ENCODE measurements around the gene OTOP2.
"Not testable (repeated sequence)": the region's sequence is repeated elsewhere in the genome, so short reads cannot be mapped to it uniquely, and the experiment has no call there.

OTOP2 gene

DNA sequence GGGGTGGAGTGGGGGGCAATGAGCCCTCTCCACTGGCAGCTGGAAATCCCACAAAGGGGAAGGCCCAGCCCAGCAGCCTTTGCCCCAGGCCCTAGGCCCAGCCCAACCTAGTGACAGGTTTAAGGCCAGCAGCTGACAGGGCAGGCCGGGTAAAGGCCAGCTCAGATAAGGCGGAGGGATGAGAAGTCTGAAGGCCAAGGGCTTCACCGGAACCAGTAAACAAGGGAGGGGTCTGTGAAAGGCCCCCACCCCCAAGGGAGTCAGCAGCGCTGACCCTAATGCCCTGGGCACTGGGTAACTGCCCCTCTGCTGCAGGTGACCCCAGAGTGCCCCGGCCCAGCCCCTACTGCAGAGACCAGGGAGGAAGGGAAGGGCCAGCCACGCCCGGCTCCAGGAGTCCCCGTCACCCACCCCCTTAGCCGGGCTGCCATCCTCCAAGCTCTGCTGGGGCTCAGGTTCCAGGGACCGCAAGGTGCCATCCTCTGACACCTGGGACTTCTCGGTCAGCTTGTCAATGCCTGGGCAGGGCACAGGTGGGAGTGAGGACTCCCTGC is 29.1 kb downstream of the OTOP2 start:
- DNase-seq: no peak

DNA sequence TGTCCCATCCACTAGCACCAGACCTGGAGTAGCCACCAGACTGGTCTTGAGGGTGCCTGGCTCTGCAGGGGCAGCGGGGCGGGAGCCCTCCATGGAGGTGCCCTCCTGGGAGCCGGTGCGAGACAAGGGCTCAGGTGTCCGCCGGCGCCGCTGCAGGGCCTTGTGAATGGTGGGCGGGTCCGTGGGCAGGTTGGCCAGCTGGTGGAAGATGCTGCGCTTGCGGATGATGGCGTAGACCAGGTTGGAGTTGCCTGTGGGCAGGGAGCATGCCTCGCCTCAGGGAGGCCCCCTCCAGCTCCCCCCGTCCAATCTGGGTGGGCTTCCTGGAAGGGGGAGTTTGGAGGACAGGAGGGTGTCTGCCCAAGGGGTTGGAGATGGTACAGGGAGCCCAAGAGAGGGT is 30.0 kb downstream of the OTOP2 start:
- DNase-seq: no peak

DNA sequence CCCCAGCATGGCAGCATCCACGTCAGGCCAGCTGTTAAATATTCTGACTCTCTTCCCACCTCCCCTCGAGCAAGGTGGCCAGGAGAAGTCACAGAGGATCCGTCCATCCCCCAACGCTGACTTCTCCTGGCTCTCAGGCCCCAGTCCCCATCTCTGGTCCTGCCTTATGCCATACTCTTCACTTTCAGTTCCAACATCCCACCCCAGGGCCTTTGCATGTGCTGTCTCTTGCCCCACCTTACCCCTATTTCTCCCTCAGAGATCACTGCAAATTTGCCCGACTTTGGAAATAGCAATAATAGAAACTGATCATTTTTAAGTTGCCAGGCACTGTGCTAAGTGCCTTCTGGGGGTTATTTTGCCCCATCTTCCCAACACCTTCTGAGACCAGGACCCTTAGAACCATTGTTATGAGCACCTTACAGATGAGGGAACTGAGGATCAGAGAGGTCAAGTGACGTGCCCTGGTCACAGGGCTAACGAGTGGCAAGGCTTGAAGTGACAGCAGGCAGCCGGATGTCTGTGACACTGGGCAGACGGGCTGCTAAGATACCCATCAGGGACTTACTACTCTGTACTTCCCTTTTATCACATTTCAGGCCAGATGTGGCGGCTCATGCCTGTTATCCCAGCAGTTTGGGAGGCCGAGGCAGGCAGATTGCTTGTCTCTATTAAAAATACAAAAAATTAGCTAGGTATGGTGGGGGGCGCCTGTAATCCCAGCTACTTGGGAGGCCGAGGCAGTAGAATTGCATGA is 30.8 kb downstream of the OTOP2 start:
- no peak for DNase-seq

DNA sequence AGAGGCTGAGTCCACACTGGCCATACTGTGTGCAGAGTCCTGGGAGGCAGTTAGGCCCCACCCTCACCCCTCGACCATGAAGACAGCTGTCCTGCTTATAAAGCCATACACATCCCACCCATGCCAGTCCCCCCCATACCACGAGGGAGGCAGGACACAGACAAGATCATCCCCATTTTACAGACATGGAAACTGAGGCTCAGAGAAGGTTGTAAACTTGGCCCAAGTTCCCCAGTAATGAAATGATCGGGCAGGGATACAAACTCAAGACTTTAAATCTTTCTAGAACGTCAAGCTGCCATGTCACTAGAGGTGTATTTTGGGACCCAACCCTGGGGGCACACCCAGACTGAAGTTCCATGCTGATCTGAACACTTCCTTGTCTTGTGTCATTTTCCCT is 32.0 kb downstream of the OTOP2 start:
- no peak for DNase-seq

DNA sequence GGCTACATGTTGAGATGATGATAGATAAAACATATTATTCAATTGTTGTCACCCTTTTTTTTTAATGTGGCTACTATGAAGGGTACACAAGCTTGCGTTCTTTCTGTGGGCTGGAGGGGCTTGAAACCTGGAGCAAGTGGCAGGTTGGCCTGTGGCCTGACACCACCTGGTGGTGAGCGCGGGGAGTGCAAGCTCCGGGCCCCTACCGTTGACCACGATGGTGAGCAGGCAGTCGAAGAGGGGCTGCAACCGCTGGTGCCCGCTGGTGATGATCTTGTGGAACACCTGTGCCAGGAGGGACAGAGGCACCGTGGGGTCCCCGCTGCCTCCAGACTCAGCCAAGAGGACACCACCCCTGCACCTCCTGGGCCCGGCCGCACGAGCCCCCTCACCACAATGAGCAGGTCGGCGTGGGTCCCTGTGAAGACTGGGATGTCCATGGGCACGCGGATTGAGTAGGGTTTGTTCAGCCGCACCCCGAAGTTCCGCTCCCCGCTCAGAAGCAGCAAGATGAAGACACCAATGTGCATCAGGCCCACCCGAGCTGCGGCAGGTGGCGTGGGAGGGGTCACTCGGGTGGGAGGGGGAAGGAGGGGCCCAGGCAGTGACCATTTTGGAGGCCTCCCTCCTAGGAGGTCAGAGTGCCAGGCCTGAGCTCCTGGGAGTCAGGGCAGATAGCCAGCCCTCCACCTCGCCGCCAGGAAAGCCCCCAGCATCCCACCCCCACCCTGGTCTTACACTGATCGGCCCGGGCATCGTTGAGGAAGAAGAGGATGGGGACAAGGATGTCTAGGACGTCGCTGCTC is 34.1 kb downstream of the OTOP2 start:
- peak; percentile 88 for DNase-seq

DNA sequence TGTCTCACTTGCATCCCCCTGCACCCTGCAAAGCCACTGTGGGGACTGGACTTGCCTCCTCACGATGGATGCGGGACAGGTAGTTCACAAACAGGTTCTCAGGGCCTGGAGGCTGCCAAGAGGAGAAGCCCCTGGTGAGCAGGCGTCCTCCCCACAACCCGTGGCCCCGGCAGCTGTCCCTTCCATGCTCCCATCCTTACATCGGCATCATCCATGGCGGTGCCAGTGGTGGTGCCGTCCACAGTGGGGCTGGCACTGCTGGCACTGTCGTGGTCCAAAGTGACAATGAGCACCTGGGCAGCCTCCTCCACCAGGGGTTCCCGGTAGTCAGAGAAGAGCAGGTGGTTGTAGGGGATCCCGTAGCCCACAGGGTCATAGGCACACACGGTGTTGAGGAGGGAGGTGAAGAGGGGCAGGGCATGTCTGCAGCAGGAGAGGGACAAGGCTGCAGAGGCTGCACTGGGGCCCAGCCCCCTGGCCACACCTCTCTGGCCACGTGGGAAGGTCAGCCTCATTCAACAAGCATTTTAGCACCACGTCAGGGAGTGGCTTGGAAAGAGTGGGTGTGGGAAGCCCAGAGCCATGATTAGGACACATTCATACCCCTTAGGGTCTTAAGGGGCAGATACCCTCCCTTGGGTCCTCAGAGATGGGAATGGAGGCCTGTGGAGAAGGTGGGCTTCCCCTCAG is 35.9 kb downstream of the OTOP2 start:
- no peak for DNase-seq

DNA sequence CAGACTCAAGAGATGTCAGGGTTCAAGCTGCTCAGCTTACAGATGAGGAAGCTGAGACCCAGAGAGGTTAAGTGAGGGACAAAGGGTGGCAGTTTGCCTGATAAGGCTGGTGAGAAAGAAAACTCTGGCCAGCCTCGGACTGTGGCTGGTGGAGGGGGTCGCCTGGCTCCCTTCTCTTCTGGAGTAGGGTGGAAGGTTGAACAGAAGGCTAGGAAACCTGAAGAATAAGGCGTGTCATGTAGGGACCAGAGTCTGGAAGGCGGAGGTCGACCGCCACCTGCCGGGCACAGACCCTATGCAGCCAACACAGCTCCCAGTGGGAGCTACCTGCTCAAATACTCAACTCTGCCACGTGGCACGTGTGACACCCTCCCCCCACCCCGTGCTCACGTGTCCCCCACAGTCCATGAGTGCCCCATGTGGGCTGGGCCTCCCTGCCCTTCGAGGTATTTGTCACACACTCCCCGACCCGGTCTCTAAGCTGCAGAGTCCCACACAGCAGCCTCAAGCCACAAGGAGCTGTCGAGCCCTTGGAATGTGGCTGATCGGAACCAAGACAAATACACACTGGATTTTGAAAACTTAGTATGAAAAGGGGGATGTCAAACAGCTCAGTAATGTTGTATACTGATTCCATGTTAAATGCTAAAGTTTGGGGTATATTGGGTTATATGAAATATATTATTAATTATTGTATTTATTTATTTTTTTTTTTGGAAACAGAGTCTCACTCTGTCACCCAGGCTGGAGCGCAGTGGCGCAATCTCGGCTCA is 36.7 kb downstream of the OTOP2 start:
- peak; percentile 55 for DNase-seq

DNA sequence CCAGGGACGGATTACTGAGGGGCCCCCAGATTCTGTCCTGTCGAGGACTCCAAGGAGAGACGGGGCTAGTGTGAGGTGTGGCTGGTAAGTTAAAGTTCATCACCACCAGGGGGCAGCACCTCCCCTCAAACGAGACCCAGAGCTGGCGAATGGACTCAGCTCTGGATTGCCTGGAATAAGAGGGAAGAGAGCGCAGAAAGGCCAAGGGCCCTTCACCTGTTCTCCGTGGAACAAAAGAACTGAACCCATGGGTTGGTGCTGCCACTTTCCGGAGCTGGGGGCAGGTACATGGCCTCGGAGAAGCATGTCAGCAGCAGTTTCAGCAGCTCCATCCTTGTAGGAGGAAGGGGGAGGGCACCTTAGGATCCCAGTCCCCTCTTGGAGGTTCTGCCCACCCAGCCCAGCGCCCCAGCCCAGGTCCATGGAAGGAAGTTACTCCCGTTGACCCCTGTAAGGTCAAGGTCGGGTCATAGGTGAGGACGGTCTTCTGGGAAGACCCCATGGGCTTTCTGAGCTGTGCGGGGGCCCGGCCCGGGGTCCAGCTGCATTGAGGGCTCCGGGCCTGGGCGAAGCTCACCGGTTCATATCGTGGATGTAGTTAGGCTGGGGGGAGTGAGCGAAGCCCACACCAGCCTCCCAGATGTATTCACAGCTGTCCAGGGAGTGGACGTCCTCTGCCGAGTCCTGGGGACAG is 37.7 kb downstream of the OTOP2 start:
- peak; percentile 95 for DNase-seq

DNA sequence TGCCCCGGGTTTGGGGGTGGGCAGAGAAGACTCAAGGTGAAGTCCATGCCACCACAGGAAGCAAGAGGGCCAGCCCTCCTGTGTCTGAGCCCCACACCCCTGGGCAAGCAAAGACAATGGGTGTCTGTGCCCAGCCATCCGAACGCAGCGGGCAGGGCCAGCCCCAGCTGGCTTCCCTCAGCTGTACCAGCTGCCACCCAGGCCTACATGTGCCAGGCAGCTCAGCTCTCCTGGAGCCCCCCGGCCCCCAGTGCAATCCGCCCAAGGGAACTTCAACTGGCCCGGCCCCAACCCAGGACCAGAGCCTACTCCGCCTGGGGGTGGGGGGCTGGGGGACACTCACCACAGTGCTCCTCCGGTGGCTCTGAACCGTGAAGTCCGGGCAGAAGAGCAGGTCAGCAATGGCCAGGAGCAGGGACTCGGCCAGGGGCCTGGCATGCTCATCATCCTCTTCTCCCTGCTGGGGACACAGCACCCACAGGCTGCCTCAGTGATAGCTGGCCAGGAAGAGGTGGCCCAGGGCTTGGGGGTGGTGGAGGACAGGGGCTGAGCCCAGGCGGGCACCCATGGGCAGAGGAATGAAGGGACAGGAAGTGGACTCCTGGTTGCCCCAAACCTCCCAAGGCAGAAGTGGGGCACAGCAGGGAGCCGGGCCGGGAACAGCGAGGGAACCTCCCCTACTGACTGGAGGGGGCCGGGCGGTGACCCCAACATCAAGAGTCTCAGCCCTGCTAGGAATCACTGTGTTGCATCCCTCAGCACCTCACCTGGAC is 38.7 kb downstream of the OTOP2 start:
- no peak for DNase-seq

DNA sequence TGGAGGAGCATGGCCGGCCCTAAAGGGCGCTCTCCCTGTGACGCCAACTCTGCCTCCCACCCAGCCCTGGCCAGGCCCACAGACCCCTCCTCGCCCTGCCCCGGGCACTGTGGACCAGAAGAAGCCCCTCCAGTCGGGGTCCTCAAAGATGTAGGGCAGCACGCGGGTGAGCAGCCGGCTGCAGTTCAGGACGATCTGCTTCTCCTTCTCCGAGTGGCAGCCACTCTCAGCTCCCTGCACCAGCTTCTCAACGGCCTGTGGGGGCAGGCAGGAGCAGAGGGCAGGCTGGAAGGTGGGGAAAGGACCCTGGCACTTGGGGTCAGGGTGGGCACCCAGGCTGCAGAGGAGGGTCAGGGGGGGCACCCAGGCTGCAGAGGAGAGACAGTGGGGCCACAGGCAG is 39.6 kb downstream of the OTOP2 start:
- no peak for DNase-seq

DNA sequence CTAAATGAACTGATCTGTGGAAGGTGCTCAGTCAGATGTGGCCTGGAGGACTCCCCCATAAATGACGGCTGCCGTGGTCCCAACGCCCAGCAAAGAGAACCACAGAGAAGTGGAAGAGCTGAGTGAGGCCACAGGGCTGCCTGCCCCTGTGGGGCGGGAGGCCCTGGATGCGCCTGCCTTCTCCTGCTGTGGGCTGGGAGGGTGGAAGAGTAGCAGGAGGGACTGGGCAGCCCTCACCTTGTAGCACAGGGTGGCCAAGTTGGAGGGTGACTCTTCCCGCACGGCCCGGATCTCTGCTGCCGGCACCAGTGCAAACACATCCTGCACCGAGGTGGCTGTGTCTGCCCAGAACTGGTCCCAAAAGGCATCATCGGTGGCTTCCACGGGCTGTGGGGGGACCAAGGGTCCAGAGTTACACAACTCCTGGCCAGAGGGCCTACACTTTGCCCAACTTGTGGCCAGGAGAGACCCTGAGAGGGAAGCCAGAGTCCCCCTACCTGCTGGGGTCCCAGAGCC is 40.2 kb downstream of the OTOP2 start:
- DNase-seq: no peak

DNA sequence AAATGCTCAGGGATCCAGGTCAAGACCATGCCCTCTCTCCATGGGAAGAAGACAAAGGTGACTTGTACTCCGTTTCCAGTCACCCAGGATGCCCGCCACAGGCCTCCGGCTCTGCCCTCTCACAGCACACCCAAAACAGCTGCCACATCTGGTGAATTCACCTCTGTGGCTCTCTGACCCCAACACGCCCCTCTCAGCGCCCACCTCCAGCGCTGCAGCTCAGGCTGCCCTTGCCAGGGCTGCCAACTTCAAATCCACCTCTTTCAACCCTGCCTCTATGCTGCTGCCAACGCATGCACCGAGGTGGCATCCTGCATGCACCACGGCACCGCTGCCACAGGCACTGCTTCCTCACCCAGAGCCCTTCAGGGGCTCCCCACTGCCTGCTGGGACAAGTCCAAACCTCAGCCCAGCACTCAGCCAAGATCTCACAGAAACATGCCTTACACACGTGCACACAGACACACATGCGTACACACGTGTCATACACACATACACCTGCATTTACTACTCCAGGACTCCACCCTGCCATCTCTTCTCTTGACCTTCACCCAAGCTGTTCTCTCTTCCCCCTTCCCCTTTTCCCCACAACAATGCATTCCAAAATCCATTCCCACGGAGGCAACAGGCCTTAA is 41.0 kb downstream of the OTOP2 start:
- no peak for DNase-seq

DNA sequence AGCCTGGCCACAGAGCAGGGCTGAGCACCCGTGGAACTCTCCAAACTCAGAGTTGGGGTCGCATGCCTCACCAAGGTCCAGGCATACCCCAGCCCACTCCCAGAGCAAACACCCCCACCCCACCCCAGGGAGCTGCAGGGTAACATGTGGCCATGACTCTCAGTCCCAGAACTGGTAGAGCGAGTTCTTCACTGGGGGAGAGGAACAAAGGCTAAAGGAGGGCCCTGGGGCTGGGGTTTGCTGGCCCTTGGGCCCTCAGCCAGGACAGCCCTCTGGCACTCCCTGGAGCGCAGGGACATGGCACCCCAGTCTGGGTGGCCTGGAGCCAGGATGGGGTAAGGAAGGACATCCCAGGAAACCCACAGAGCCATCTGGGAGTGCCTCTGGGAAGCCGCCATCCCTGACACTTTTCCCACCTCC is 44.3 kb downstream of the OTOP2 start:
- no peak for DNase-seq

DNA sequence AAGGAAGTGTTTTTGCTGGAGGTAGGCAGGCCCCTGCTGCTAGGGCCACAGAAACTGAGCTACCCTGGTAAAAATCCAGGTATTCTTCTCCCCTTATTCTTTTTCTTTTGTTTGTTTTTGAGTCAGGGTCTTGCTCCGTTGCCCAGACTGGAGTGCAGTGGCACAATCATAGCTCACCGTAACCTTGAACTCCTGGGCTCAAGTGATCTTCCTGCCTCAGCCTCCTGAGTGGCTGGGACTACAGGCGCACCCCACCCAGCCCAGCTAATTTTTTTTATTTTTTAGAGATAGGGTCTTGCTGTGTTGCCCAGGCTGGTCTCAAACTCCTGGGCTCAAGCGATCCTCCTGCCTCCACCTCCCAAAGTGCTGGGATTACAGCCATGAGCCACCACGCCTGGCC is 45.4 kb downstream of the OTOP2 start:
- DNase-seq: not testable (repeated sequence)

DNA sequence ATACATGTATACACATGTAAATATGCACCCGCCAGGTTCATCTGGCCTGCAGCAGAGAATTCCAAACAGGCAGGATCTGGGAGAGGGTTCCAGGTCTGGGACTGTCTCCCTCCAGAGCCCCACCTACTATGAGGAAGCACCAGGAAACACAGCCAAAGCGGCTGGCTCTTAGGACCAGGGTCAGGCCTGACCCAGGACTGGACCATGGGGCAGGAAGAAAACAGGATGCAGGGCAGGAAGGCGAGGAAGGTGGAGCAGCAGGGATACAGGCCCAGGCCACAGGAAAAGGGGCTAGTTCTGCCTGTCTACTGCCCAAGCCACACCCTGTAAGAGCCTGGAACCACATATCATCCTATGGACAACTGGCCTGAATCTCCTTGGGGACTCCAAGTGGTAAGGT is 46.3 kb downstream of the OTOP2 start:
- no peak for DNase-seq

DNA sequence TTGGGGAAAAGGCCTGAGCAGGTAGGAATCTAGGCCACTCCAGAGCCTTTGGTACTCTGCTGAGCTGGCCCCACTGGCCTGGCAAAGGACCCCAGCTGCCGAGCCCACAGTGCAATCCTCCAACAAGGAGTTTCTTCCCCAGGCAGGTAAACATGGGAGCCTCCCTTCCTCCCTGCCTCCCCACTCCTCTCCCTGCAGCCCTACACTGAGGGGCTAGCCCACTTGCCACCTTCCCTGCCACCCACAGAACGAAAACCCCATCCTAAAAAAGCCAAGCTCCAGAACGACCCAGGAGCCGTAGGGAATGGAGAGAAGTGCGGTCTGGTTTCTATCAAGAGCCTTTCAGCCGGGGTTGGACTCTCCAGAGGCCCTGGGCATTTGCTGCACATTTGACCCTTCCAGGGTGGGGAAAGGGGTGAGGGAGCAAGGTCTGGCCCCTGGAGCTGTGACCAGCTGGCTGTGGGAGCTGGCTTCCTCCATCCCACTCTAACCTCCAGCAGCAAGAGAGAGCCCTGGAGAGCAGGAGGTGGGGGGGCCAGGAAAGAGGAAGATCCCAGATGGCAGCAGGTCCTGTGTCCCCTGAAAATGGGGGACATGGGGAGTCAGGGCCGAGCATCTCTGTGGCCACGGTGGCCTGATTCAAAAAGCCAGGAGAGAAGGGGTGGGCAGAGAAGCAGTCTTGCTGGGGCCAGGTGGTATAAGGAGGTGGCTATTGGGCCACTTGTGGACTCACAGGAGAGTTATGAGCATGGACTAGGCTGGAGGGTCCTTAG is 47.2 kb downstream of the OTOP2 start:
- no peak for DNase-seq

DNA sequence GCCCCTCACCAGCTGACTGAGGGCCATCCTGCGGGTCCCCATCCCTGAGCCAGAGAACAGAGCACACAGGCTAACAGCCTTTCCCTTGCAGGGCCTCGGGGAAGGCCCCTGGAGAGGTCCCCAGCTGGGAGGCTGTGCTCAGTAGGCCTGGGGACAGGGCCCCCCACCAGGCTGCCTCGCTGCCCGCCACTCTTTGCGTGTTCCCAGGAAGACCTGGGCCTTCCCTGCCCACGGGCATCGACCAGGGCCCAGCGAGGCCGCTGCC is 47.7 kb downstream of the OTOP2 start:
- peak; percentile 67 for DNase-seq

DNA sequence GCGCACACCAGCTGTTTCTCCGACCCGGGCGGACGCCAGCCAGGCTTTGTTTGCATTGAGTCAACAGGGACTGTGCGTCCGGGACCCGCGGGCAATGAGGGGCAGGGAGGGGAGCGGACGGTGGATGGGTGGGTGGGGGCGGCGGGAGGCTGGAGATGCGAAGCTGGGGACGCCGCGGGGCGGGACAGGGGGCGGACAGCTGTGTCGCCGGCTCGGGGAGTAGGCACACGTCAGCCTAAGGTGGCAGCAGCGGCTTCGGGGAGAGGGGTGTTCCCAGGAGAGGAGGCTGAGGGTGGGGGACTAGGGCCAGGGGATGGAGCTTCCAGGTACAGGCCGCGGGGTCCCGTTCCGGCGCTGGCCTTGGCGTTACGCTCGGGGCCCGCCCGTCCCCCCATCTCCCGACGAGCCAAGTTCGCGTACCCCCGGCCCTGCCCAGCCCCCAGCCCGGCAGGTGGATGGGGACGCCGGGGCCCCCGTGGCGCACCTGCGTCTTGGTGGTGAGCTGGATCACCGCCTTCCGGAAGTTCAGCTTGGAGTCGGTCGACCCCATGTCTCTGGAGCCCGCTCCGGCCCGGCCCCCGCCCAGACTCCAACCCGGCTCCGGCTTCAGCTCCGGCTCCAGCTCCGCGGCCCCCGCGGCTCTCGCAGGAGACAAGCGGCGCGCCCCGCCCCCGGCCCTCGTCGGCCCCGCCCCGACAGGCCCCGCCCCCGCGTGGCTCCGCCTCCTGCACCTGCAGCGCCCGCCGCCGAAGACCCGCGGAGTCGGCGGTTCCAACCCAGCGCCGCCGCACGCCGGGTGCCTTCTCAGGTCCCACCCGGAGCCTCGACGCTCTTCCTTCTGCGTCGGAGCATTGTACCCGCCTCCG is 48.3 kb downstream of the OTOP2 start, which contains the start of gene HID1:
HID1 (minus strand) TSS at position 653 of the 866 bp plus-strand sequence; CDS start at position 550, 103 bp downstream.
- peak; percentile 74 for DNase-seq

DNA sequence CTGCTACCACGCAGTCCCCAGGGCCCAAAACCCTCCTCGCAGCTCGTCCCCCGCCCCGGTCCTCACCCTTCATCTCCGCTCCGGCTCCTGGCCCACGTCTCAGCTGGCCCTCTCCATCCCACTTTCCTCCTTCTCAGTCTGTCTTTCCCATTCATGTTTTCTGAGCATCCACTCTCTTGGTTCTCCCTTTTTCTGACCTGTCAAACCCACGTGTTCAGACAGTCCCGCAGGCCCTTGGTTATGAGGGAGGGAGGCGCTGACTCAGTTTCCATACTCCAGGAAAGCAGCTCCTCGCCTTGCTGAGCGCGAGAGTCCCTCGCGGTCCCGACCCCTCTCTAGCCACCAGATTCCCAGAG is 48.9 kb downstream of the OTOP2 start:
- no peak for DNase-seq
